GM19025 (cell line): Measurements from ENCODE around the gene MRGPRX1.
"Not testable (repeated sequence)": the region's sequence is repeated elsewhere in the genome, so short reads cannot be mapped to it uniquely, and the experiment has no call there.

ENCODE experiments used
- ATAC-seq: cut with Tn5 transposase; IDR thresholded peaks from one replicate; pipeline ENCODE4 v1.9.1; 2021; ENCODE audit warnings: mild to moderate bottlenecking, low read depth, moderate library complexity; ENCODE audit not compliant: unreplicated experiment

MRGPRX1 gene

DNA sequence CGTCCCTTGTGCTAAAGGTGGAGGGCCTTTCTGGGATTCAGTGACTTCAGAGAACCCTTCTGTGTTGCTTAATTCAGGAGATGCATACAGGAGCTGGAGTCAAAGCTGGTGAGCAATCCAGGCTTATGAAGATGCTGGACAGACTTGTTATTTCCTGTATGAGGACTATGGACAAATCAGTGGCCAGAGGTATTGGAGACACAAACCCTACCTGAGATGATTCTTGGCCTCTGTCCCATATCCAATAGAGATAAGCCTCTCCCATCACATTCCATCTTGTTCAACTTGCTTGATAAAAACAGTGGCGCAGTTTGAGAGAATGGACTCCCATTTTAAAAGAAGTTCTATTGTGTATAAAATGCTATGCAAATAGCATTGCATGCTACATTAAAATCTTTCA is at the start of gene MRGPRX1:
MRGPRX1 (minus strand) TSS at position 101 of the 400 bp plus-strand sequence. CDS start 4,630 bp downstream, outside the sequence.
- ATAC-seq, result no peak

DNA sequence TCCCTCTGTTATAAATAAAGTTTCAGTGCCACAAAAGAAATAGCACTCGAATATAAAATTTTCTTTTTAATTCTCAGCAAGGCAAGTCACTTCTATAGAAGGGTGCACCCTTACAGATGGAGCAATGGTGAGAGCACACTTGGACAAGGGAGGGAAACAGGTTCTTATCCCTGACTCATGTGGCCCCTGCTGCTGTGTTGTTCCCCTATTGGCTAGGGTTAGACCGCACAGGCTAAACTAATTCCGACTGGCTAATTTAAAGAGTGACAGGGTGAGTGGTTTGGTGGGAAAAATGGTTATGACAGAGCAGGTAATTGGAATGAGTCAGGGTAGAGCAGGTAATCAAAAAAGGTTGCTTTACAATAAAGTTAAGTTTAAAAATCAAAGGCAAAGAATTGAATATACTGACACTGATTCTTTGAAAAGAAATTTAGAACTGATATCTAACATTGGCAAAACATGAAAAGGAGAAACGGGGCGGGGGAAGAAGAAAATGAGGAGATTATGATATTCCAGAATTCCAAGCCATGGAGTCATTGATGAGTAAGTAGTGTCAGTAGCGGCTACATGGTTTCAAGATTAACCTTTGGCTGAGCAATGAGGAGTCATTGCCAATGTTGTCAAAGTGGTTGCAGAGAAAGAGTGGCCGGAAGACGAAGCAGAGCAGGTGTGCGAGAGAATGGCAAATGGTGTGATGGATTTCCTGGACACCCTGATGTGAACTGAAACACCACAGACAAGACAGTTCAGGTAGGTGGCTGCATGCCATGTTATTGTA is 48.4 kb upstream of the MRGPRX1 start:
- no peak for ATAC-seq

DNA sequence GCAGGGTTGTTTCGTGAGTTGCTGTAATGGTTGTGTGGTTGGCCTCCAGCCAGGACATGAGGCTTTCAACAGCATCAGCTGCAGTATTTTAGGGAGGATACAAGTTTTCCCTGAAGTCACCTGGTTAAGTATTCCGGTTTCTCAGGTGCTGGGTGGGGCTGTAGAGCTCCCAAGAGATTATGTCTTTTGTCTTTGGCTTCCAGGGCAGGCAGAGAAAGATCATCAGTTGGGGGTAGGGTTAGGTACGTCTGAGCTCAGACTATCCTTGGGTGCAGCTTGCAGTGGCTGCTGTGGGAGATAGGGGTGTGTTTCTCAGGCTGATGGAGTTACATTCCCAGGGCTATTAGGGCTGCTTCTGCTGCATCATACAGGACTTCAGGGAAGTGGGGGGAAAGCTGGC is 47.5 kb upstream of the MRGPRX1 start:
- no peak for ATAC-seq

DNA sequence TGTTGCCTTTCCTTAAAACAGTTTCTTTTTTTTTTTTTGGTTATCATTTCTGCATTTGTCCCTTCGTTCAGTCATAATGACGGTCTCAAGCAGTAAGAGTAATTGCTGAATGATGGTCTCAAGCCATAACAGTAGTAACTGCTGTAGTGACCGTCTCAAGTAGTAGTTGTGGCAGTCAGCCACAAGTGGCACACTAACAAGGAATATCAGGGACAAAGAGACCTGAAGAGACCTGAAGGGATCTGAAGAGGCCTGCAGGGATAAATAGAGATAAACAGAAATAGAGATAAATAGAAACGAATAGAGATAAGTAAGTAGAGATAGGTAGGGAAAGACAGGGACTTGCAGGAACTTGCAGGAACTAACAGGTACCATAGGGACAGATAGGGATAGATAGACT is 42.7 kb upstream of the MRGPRX1 start:
- no peak for ATAC-seq

DNA sequence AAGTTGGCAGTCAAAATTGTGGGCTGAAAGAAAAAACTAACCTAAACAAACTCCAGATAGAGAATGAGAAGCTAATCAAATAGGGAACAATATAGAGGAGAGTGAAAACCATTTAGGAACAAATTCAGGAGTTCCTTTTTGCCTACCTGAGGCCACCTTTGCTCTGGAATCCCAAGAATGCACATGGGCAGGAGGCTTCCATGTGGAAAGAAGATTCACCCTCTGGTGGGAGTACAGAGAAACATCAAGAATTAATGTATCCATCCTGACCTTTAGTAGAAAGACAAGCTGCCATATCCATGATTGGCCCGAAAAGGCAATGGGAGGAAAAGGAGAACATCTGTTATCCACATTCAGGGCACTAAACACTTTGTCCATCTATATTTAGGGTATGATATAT is 35.0 kb upstream of the MRGPRX1 start:
- no peak for ATAC-seq

DNA sequence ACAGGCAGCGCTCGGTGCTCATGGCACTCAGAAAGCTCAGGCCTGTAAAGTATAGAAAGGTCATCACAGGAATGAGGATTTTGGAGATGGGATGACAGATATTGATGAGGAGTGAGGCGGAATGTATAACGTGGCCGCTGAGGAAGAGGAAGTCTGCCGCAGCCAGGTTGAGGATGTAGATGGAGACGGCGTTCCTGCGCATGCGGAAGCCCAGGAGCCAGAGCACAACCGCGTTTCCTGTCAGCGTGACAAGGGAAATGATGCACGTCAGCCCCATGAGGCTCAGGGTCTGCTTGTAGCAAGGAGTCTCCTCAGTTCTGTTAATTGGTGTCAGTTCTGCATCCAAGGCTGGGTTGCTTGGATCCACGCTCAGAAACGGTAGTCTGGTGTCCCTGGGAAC is 33.1 kb upstream of the MRGPRX1 start:
- ATAC-seq, result no peak

DNA sequence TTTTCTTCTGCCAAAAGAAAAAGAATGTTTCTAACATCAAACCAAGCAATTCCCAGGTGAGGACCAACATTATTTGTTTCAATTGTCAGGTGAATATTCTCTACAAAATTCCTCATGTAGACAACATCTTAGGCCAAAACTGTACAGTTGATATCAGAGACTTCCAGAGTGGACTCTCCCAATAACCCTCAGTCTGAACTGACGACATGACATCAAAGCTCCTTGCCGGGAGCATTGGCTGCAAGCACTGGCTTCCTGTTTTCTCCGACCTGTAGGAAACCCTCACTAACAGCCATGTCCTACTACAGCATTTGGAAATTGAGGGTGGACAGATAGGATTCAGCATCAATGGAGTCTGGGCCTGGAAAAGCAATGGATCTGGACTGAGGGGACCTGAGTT is 30.5 kb upstream of the MRGPRX1 start:
- no peak for ATAC-seq

DNA sequence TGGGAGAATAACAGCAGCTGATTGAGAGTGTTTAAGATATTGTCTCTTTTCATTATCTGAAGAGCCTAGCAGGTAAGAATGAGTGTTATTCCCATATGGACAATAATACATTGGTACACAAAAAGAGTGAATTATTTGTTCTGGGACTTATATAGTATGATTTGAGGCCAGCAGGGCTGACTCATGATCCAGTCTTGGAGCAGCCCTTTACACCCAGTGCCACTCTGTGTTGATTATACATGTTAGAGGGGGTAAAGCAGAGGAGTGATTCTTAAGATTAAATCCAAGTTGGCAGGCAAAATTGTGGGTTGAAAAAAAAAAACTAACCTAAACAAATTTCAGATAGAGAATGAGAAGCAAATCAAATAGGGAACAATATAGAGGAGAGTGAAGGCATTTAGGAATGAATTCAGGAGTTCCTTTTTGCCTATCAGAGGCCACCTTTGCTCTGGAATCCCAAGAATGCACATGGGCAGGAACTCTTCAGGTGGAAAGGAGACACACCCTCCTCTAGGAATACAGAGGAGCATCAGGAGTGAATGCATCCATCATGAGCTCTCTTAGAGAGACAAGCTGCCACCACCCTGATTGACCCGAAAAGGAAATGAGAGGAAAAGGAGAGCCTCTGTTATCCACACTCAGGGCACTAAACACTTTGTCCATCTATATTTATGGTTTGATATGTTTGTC is 19.2 kb upstream of the MRGPRX1 start:
- ATAC-seq, result no peak

DNA sequence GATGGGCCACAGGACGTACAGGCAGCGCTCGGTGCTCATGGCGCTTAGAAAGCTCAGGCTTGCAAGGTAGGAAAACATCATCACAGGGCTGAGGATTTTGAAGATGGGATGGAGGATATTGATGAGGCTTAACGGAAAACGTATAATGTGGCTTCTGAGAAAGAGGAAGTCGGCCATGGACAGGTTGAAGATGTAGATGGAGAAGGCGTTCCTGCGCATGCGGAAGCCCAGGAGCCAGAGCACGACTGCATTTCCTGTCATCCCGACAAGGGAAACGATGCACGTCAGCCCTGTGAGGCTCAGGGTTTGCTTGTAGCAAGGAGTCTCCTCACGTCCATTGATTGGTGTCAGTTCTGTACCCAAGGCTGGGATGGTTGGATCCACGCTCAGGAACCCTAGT is 17.4 kb upstream of the MRGPRX1 start:
- ATAC-seq, result no peak

DNA sequence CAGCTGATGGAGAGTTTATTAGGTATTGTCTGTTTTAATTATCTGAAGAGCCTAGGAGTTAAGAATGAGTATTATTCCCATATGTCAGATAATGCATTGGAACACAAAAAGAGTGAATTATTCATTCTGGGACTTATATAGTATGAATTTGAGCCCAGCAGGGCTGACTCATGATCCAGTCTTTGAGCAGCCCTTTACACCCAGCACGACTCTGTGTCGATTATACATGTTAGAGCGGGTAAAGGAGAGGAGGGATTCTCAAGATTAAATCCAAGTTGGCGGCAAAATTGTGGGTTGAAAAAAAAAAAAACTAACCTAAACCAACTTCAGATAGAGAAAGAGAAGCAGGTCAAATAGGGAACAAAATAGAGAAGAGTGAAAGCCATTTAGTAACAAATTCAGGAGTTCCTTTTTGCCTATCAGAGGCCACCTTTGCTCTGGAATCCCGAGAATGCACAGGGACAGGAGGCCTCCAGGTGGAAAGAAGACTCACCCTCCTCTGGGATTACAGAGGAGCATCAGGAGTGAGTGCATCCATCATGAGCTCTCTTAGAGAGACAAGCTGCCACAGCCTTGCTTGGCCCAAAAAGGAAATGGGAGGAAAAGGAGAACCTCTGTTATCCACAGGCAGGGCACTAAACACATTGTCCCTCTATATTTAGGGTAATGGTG is 3.1 kb downstream of the MRGPRX1 start:
- no peak for ATAC-seq

DNA sequence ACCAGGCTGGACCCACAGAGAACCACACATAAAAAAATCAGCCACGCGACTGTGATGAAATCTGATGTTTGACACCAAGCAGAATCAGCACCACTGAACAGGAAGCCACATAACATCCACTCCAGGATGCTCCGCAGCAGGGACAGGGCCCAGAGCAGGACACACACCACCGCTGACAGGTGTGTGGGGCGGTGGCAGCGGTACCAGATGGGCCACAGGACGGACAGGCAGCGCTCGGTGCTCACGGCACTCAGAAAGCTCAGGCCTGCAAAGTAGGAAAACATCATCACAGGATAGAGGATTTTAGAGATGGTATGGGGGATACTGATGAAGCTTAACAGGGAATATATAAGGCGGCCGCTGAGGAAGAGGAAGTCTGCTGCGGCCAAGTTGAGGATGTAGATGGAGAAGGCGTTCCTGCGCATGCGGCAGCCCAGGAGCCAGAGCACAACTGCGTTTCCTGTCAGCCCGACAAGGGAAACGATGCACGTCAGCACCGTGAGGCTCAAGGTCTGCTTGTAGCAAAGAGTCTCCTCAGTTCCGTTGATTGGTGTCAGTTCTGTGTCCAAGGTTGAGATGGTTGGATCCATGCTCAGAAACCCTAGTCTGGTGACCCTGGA is 4.9 kb downstream of the MRGPRX1 start:
- no peak for ATAC-seq

DNA sequence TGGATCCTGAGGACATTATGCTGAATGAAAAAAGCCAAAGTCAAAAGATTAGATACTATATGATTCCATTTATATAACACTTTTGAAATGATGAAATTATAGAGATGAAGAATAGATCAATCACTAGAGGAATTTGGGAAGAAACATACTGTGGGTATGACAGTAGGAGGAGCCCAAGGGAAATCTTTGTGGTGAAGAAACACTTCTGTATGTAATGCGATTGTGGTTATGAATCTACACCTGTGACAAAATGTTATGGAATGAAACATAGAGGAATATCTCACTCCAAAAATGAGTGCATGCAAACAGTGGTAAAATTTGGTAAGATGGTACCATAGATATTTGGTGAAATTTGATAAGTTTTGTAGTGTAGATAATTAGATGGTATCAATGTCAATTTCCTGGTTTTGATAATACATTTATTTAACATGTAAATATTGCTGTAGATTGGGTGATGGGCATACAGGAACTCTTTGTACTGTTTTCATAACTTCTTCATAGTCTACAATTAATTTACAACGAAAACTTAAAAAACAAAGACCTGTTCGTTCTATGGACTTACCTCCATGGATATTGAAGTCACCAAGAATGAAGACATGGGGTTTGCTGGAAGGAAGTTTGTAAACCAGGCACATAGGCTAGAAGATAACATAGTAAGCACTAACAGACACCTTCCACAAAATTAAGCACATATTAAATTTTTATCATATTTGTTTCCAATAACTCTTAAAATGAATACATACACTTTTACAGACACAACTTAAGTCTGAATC is 11.5 kb downstream of the MRGPRX1 start:
- ATAC-seq, result no peak

DNA sequence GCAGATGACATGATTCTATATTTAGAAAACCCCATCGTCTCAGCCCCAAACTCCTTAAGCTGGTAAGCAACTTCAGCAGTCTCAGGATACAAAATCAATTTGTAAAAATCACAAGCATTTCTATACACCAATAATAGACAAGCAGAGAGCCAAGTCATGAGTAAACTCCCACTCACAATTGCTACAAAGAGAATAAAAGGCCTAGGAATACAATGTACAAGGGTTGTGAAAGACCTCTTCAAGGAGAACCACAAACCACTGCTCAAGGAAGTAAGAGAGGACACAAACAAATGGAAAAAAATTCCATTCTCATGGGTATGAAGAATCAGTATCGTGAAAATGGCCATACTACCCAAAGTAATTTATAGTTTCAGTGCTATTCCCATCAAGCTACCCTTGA is 13.8 kb downstream of the MRGPRX1 start:
- ATAC-seq, result not testable (repeated sequence)

DNA sequence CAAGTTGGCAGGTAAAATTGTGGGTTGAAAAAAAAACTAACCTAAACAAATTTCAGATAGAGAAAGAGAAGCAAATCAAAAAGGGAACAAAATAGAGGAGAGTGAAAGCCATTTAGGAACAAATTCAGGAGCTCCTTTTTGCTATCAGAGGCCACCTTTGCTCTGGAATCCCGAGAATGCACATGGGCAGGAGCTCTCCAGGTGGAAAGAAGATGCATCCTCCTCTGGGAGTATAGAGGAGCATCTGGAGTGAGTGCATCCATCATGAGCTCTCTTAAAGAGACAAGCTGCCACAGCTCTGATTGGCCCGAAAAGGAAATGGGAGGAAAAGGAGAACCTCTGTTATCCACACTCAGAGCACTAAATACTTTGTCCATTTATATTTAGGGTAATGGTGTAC is 26.3 kb downstream of the MRGPRX1 start:
- no peak for ATAC-seq

DNA sequence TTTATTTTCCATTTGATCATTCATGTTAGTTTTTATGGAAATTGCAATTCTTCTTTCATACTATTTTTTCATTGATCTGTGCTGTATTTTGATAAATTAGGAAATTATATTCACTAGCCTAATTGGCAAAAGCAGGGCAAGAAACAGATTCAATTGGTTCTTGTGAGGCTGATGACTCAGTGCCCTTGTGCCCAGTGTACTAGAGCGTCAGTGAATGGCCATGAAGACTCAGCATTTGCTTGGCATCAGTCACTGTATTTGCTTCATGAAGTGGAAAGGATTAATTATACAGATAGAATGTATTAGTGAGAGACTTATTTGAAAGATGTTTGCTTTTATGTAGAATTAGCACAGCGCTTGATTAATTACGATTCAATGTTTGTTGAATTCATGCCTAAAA is 31.8 kb downstream of the MRGPRX1 start:
- no peak for ATAC-seq

DNA sequence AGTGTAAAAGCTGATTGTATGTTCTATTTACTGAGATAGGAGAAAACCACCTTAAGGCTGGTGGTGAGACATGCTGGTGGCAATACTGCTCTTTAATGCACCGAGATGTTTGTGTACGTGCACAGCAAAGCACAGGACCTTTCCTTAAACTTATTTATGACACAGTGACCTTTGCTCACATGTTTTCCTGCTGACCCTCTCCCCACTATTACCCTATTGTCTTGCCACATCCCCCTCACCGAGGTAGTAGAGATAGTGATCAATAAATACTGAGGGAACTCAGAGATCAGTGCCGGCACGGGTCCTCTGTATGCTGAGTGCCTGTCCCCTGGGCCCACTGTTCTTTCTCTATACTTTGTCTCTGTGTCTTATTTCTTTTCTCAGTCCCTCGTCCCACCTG is 38.6 kb downstream of the MRGPRX1 start:
- ATAC-seq, result not testable (repeated sequence)

DNA sequence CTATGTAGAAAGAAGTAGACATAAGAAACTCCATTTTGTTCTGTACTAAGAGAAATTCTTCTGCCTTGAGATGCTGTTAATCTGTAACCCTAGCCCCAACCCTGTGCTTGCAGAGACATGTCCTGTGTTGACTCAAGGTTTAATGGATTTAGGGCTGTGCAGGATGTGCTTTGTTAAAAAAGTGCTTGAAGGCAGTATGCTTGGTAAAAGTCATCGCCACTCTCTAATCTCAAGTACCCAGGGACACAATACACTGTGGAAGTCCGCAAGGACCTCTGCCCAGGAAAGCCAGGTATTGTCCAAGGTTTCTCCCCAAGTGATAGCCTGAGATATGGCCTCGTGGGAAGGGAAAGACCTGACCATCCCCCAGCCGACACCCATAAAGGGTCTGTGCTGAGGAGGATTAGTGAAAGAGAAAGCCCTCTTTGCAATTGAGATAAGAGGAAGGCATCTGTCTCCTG is 39.0 kb downstream of the MRGPRX1 start:
- not testable (repeated sequence) for ATAC-seq

DNA sequence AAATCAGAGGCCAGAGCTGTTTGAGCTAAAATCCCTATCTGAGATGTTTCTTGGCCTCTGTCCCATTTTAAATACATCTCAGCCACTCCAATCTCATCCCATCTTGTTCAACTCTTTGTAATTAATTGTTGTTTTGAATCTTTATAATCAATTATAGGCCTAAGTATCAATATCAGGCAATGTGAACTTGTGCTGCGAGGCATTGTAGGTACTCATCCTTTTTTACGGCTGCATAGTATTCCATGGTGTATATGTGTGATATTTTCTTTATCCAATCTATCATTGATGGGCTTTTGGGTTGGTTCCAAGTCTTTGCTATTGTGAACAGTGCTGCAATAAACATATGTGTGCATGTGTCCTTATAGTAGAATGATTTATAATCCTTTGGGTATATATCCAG is 47.5 kb downstream of the MRGPRX1 start:
- ATAC-seq, result not testable (repeated sequence)

DNA sequence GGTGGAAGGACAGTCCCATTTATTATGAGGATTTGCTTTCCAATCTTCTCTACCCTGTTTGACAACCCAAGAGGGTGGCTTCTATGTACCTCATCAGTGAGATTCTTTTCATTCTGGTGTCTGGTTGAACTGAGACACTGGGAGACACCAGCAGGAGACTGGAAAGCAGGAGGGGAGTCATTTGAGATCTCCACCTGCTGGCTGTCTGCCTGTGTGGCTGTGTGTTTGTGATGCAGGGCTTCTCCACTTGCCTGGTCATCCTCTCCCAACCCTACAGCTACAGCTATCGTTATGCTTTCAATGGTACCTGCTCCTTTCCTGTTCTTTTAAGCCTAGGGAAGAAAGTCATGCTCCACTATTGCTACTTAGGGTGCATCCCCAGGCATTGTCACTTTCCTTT is 48.6 kb downstream of the MRGPRX1 start:
- ATAC-seq, result no peak
